MM.1S (cell line): ENCODE results near the gene ANKRD36.
"Not testable (repeated sequence)": the region's sequence is repeated elsewhere in the genome, so short reads cannot be mapped to it uniquely, and the experiment has no call there.

Experiments
- DNase-seq: peaks from one replicate; pipeline ENCODE4 v3.0.0-alpha.2; 2015
- H2AFZ ChIP-seq: fragments of 300-600 bp; sonication (generic); 2 replicates; pipeline ENCODE4 v1.6.0; 2016; ENCODE audit warnings: antibody characterized with exemption, low read length
- H3F3A ChIP-seq: fragments of 300-600 bp; sonication (generic); 2 replicates; pipeline ENCODE4 v1.6.1; 2016; ENCODE audit warnings: mild to moderate bottlenecking, antibody characterized with exemption, low read length, moderate library complexity, mixed read lengths; ENCODE audit not compliant: insufficient read depth
- H3K27ac ChIP-seq: fragments of 300-600 bp; sonication (generic); 2 replicates; pipeline ENCODE4 v1.5.1; 2016; ENCODE audit warnings: mild to moderate bottlenecking, low read length
- H3K27me3 ChIP-seq: fragments of 300-600 bp; sonication (generic); replicated peaks from 2 replicates; pipeline ENCODE4 v1.6.0; 2016; ENCODE audit warnings: low read length; ENCODE audit not compliant: insufficient read depth
- H3K36me3 ChIP-seq: fragments of 300-600 bp; sonication (generic); replicated peaks from 2 replicates; pipeline ENCODE4 v1.6.1; 2016; ENCODE audit warnings: mild to moderate bottlenecking, low read length, mixed read lengths; ENCODE audit not compliant: insufficient read depth
- H3K4me1 ChIP-seq: fragments of 300-600 bp; sonication (generic); 2 replicates; pipeline ENCODE4 v1.6.1; 2016; ENCODE audit warnings: low read length, mixed read lengths
- H3K4me2 ChIP-seq: fragments of 300-600 bp; sonication (generic); 2 replicates; pipeline ENCODE4 v1.6.0; 2016; ENCODE audit warnings: low read depth, low read length
- H3K4me3 ChIP-seq: fragments of 300-600 bp; sonication (generic); 2 replicates; pipeline ENCODE4 v1.5.1; 2016; ENCODE audit warnings: low read length, mixed read lengths
- H3K79me2 ChIP-seq: fragments of 300-600 bp; sonication (generic); 2 replicates; pipeline ENCODE4 v1.6.1; 2016; ENCODE audit warnings: mixed run types, low read length, mixed read lengths
- H3K9ac ChIP-seq: fragments of 300-600 bp; sonication (generic); 2 replicates; pipeline ENCODE4 v1.6.1; 2016; ENCODE audit warnings: low read length, mixed read lengths
- H3K9me2 ChIP-seq: fragments of 300-600 bp; sonication (generic); replicated peaks from 2 replicates; pipeline ENCODE4 v1.6.1; 2016; ENCODE audit warnings: mild to moderate bottlenecking, low read length, mixed read lengths; ENCODE audit not compliant: insufficient read depth
- H3K9me3 ChIP-seq: fragments of 300-600 bp; sonication (generic); replicated peaks from 2 replicates; pipeline ENCODE4 v1.6.1; 2016; ENCODE audit warnings: mild to moderate bottlenecking, low read length, mixed read lengths; ENCODE audit not compliant: insufficient read depth
- H4K20me1 ChIP-seq: fragments of 300-600 bp; sonication (generic); 2 replicates; pipeline ENCODE4 v1.6.1; 2016; ENCODE audit warnings: mild to moderate bottlenecking, low read length, moderate library complexity, mixed read lengths; ENCODE audit not compliant: insufficient read depth
- EZH2 ChIP-seq: fragments of 300-600 bp; sonication (generic); optimal IDR thresholded peaks from 2 replicates; pipeline ENCODE3; 2017; ENCODE audit warnings: low read depth, mild to moderate bottlenecking, antibody characterized with exemption, low read length, mixed read lengths
- EZH2phosphoT487 ChIP-seq: fragments of 300-600 bp; sonication (generic); IDR thresholded peaks from 2 replicates; pipeline ENCODE4 v1.6.1; 2018; ENCODE audit warnings: antibody characterized with exemption, low read length
- TF ChIP-seq, protein P1 (sequence below): fragments of 300-600 bp; sonication (generic); IDR thresholded peaks from 2 replicates; pipeline ENCODE4 v1.5.1; 2016; ENCODE audit warnings: antibody characterized with exemption, low read length, mixed read lengths

Gene ANKRD36

DNA sequence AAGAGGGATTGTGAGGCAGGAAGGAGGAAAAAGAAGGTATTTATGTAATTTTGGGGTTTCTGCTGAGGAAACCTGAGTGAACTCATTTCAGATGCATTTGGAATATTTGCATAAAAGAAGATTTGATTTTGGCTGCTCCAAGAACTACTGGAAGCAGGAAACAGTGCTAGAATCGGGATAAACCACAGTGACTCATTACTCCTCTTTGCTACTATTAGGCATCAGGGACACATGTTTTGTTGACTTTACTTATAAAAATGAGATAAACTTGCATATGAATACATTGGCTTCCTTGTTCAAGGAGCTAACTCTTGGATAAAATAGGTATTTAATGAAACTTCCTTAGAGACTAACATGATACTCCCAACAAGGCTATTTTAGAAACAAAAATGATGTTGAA lies 67.4 kb downstream of the ANKRD36 start:
- H3K79me2 ChIP-seq, H3K4me1 ChIP-seq, H4K20me1 ChIP-seq, H3K27me3 ChIP-seq, H3K9me2 ChIP-seq, H2AFZ ChIP-seq, H3K4me3 ChIP-seq, DNase-seq, H3K27ac ChIP-seq, H3K4me2 ChIP-seq, H3F3A ChIP-seq, H3K36me3 ChIP-seq, H3K9me3 ChIP-seq, H3K9ac ChIP-seq: not testable (repeated sequence)

DNA sequence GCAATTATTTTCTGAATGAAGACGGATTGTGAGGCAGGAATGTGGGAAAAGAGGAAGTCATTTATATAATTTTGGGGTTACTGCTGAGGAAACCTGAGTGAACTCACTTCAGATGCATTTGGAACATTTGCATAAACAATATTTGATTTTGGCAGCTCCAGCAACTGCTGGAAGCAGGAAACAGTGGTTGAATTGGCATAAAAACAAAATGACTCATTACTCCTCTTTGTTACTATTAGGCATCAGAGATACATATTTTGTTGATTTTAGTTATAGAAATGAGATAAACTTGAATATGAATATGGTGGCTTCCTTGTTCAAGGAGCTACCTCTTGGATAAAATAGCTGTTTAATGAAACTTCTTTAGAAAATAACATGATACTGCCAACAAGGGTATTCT lies 82.4 kb downstream of the ANKRD36 start:
- not testable (repeated sequence) for H3K4me2 ChIP-seq, H4K20me1 ChIP-seq, H3K9me2 ChIP-seq, DNase-seq, H3K9me3 ChIP-seq, H3K27me3 ChIP-seq, H3K4me1 ChIP-seq, H3K4me3 ChIP-seq, H3K27ac ChIP-seq, H3K9ac ChIP-seq, H3F3A ChIP-seq, H3K79me2 ChIP-seq, H3K36me3 ChIP-seq, H2AFZ ChIP-seq

DNA sequence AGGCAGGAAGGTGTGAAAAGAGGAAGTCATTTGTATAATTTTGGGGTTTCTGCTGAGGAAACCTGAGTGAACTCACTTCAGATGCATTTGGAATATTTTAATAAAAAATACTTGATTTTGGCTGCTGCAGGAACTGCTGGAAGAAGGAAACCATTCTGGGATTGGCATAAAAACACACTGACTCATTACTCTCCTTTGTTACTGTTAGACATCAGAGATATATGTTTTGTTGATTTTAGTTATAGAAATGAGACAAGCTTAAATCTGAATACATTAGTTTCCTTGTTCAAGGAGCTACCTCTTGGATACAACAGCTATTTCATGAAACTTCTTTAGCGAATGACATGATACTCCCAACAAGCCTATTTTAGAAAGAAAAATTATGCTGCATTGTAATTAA lies 84.3 kb downstream of the ANKRD36 start:
- not testable (repeated sequence) for H3K9ac ChIP-seq, H3K36me3 ChIP-seq, H3K4me1 ChIP-seq, H2AFZ ChIP-seq, H3K79me2 ChIP-seq, H3K27me3 ChIP-seq, H3K4me2 ChIP-seq, H3K4me3 ChIP-seq, H3F3A ChIP-seq, H3K9me3 ChIP-seq, DNase-seq, H4K20me1 ChIP-seq, H3K27ac ChIP-seq, H3K9me2 ChIP-seq

DNA sequence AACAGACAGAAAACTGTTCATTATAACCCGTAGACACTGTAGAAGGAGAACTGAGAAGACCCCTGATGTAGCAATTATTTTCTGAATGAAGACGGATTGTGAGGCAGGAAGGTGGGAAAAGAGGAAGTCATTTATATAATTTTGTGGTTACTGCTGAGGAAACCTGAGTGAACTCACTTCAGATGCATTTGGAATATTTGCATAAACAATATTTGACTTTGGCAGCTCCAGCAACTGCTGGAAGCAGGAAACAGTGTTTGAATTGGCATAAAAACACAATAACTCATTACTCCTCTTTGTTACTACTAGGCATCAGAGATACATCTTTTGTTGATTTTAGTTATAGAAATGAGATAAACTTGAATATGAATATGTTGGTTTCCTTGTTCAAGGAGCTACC lies 87.9 kb downstream of the ANKRD36 start:
- DNase-seq, H3K79me2 ChIP-seq, H3K9me2 ChIP-seq, H2AFZ ChIP-seq, H3K4me2 ChIP-seq, H4K20me1 ChIP-seq, H3K27ac ChIP-seq, H3K9ac ChIP-seq, H3F3A ChIP-seq, H3K9me3 ChIP-seq, H3K4me1 ChIP-seq, H3K4me3 ChIP-seq, H3K27me3 ChIP-seq, H3K36me3 ChIP-seq: not testable (repeated sequence)

DNA sequence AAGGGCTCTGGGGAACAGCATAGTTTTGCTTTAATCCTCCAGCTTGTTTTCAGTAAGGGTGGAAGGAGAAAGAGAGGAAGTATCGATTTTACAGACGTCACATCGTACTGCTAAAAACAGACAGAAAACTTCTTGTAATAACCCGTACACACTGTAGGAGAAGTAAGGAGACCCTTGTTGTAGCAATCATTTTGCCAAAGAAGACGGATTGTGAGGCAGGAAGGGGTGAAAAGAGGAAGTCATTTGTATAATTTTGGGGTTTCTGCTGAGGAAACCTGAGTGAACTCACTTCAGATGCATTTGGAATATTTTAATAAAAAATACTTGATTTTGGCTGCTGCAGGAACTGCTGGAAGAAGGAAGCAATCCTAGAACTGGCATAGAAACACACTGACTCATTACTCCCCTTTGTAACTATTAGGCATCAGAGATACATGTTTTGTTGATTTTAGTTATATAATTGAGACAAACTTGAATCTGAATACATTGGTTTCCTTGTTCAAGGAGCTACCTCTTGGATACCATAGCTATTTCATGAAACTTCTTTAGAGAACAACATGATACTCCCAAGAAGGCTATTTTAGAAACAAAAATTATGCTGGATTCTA lies 89.8 kb downstream of the ANKRD36 start:
- not testable (repeated sequence) for H3K4me3 ChIP-seq, H3K4me2 ChIP-seq, H3K79me2 ChIP-seq, H3K36me3 ChIP-seq, H3K9me3 ChIP-seq, H3K4me1 ChIP-seq, H3K27me3 ChIP-seq, H3K27ac ChIP-seq, DNase-seq, H4K20me1 ChIP-seq, H3K9me2 ChIP-seq, H2AFZ ChIP-seq, H3K9ac ChIP-seq, H3F3A ChIP-seq

DNA sequence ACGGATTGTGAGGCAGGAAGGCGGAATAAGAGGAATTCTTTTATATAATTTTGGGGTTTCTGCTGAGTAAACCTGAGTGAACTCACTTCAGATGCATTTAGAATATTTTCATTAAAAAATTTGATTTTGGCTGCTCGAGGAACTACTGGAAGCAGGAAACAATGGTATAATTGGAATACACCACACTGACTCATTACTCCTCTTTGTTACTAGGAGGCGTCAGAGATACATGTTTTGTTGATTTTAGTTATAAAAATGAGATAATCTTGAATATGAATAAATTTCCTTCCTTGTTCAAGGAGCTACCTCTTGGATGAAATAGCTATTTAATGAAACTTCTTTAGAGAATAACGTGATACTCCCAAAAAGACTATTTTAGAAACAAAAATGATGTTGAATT lies 97.4 kb downstream of the ANKRD36 start:
- Histone ChIP-seq H3F3A (no peaks in the 10 kb centered on the region), H3K27ac (no peak overlapping the region), H3K4me3 (no peak overlapping the region), H3K4me2 (no peak overlapping the region), H4K20me1 (no peaks in the 10 kb centered on the region), H3K4me1 (no peaks in the 10 kb centered on the region), H2AFZ (no peak overlapping the region), H3K9me2 (no peaks in the 10 kb centered on the region), H3K27me3 (no peaks in the 10 kb centered on the region), H3K9ac (no peak overlapping the region), H3K9me3 (no peaks in the 10 kb centered on the region), H3K79me2 (no peaks in the 10 kb centered on the region), H3K36me3 (no peaks in the 10 kb centered on the region)
- no peak for TF ChIP-seq EZH2phosphoT487
- TF ChIP-seq, protein P1, sequence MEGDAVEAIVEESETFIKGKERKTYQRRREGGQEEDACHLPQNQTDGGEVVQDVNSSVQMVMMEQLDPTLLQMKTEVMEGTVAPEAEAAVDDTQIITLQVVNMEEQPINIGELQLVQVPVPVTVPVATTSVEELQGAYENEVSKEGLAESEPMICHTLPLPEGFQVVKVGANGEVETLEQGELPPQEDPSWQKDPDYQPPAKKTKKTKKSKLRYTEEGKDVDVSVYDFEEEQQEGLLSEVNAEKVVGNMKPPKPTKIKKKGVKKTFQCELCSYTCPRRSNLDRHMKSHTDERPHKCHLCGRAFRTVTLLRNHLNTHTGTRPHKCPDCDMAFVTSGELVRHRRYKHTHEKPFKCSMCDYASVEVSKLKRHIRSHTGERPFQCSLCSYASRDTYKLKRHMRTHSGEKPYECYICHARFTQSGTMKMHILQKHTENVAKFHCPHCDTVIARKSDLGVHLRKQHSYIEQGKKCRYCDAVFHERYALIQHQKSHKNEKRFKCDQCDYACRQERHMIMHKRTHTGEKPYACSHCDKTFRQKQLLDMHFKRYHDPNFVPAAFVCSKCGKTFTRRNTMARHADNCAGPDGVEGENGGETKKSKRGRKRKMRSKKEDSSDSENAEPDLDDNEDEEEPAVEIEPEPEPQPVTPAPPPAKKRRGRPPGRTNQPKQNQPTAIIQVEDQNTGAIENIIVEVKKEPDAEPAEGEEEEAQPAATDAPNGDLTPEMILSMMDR, result no peak
- TF ChIP-seq EZH2, result no peak
- DNase-seq, result no peak

DNA sequence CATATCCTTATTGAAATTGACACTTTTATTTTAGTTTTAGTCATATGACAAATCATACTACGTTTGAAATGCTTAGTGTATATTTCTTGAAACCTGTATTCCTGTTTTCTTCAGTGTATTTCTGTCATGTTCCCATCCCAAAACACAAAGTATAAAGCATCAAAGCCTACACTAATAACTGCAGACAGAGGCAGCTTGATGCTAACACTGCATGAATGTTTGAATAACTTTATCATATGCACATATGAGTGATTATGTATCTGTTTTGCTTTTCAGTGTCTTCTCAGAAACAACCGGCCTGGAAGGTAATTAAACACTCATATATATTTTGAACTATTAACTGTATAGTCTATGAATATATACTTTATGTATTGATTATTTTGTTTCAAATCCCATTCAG lies 102.1 kb downstream of the ANKRD36 start:
- not testable (repeated sequence) for H3K27me3 ChIP-seq, H3K9ac ChIP-seq, H3K79me2 ChIP-seq, H3K27ac ChIP-seq, H3K4me1 ChIP-seq, H4K20me1 ChIP-seq, H3K9me2 ChIP-seq, H3K4me3 ChIP-seq, H3K9me3 ChIP-seq, H3F3A ChIP-seq, DNase-seq, H3K4me2 ChIP-seq, H2AFZ ChIP-seq, H3K36me3 ChIP-seq
